MM.1S (cell line): Measurements from ENCODE around the gene ADAMTSL1.

Experiments
- DNase-seq: peaks from one replicate; pipeline ENCODE4 v3.0.0-alpha.2; 2015
- H2AFZ ChIP-seq: fragments of 300-600 bp; sonication (generic); 2 replicates; pipeline ENCODE4 v1.6.0; 2016; ENCODE audit warnings: antibody characterized with exemption, low read length
- H3F3A ChIP-seq: fragments of 300-600 bp; sonication (generic); 2 replicates; pipeline ENCODE4 v1.6.1; 2016; ENCODE audit warnings: mild to moderate bottlenecking, antibody characterized with exemption, low read length, moderate library complexity, mixed read lengths; ENCODE audit not compliant: insufficient read depth
- H3K27ac ChIP-seq: fragments of 300-600 bp; sonication (generic); 2 replicates; pipeline ENCODE4 v1.5.1; 2016; ENCODE audit warnings: mild to moderate bottlenecking, low read length
- H3K27me3 ChIP-seq: fragments of 300-600 bp; sonication (generic); replicated peaks from 2 replicates; pipeline ENCODE4 v1.6.0; 2016; ENCODE audit warnings: low read length; ENCODE audit not compliant: insufficient read depth
- H3K36me3 ChIP-seq: fragments of 300-600 bp; sonication (generic); replicated peaks from 2 replicates; pipeline ENCODE4 v1.6.1; 2016; ENCODE audit warnings: mild to moderate bottlenecking, low read length, mixed read lengths; ENCODE audit not compliant: insufficient read depth
- H3K4me1 ChIP-seq: fragments of 300-600 bp; sonication (generic); 2 replicates; pipeline ENCODE4 v1.6.1; 2016; ENCODE audit warnings: low read length, mixed read lengths
- H3K4me2 ChIP-seq: fragments of 300-600 bp; sonication (generic); 2 replicates; pipeline ENCODE4 v1.6.0; 2016; ENCODE audit warnings: low read depth, low read length
- H3K4me3 ChIP-seq: fragments of 300-600 bp; sonication (generic); 2 replicates; pipeline ENCODE4 v1.5.1; 2016; ENCODE audit warnings: low read length, mixed read lengths
- H3K79me2 ChIP-seq: fragments of 300-600 bp; sonication (generic); 2 replicates; pipeline ENCODE4 v1.6.1; 2016; ENCODE audit warnings: mixed run types, low read length, mixed read lengths
- H3K9ac ChIP-seq: fragments of 300-600 bp; sonication (generic); 2 replicates; pipeline ENCODE4 v1.6.1; 2016; ENCODE audit warnings: low read length, mixed read lengths
- H3K9me2 ChIP-seq: fragments of 300-600 bp; sonication (generic); replicated peaks from 2 replicates; pipeline ENCODE4 v1.6.1; 2016; ENCODE audit warnings: mild to moderate bottlenecking, low read length, mixed read lengths; ENCODE audit not compliant: insufficient read depth
- H3K9me3 ChIP-seq: fragments of 300-600 bp; sonication (generic); replicated peaks from 2 replicates; pipeline ENCODE4 v1.6.1; 2016; ENCODE audit warnings: mild to moderate bottlenecking, low read length, mixed read lengths; ENCODE audit not compliant: insufficient read depth
- H4K20me1 ChIP-seq: fragments of 300-600 bp; sonication (generic); 2 replicates; pipeline ENCODE4 v1.6.1; 2016; ENCODE audit warnings: mild to moderate bottlenecking, low read length, moderate library complexity, mixed read lengths; ENCODE audit not compliant: insufficient read depth
- EZH2 ChIP-seq: fragments of 300-600 bp; sonication (generic); optimal IDR thresholded peaks from 2 replicates; pipeline ENCODE3; 2017; ENCODE audit warnings: low read depth, mild to moderate bottlenecking, antibody characterized with exemption, low read length, mixed read lengths
- EZH2phosphoT487 ChIP-seq: fragments of 300-600 bp; sonication (generic); IDR thresholded peaks from 2 replicates; pipeline ENCODE4 v1.6.1; 2018; ENCODE audit warnings: antibody characterized with exemption, low read length
- TF ChIP-seq, protein P1 (sequence below): fragments of 300-600 bp; sonication (generic); IDR thresholded peaks from 2 replicates; pipeline ENCODE4 v1.5.1; 2016; ENCODE audit warnings: antibody characterized with exemption, low read length, mixed read lengths

Gene ADAMTSL1

DNA sequence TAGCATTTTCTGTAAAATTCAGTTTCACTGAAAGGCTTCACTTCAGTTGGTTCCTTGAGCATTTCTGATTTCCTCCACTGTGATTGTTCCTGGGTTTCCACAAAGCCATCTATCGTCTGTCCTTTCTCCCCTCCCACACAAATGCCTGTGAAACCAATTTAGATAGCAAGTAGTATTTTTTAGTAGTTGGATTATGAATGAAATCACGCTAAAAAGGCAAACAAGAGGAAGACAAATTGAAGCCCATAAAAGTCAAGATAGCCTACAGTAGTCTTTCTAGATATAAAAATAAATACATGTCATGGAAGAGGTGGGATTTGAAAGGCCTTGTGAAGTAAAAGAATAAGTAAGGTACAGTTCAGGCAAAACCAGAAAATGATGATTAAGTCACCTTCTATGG lies 162.8 kb downstream of the ADAMTSL1 start:
- no peaks in the 10 kb centered on the region for H3F3A ChIP-seq
- no peaks in the 10 kb centered on the region for H3K9me2 ChIP-seq
- no peaks in the 10 kb centered on the region for H3K36me3 ChIP-seq
- no peak overlapping the region for H3K9ac ChIP-seq
- H3K79me2 ChIP-seq, result no peaks in the 10 kb centered on the region
- H4K20me1 ChIP-seq, result no peaks in the 10 kb centered on the region
- TF ChIP-seq, protein P1, sequence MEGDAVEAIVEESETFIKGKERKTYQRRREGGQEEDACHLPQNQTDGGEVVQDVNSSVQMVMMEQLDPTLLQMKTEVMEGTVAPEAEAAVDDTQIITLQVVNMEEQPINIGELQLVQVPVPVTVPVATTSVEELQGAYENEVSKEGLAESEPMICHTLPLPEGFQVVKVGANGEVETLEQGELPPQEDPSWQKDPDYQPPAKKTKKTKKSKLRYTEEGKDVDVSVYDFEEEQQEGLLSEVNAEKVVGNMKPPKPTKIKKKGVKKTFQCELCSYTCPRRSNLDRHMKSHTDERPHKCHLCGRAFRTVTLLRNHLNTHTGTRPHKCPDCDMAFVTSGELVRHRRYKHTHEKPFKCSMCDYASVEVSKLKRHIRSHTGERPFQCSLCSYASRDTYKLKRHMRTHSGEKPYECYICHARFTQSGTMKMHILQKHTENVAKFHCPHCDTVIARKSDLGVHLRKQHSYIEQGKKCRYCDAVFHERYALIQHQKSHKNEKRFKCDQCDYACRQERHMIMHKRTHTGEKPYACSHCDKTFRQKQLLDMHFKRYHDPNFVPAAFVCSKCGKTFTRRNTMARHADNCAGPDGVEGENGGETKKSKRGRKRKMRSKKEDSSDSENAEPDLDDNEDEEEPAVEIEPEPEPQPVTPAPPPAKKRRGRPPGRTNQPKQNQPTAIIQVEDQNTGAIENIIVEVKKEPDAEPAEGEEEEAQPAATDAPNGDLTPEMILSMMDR, result no peak
- TF ChIP-seq EZH2, result no peak
- no peak for TF ChIP-seq EZH2phosphoT487
- H2AFZ ChIP-seq, result no peak overlapping the region
- H3K4me2 ChIP-seq, result no peak overlapping the region
- no peak overlapping the region for H3K27ac ChIP-seq
- no peak overlapping the region for H3K4me3 ChIP-seq
- H3K27me3 ChIP-seq, result no peaks in the 10 kb centered on the region
- DNase-seq, result no peak
- no peaks in the 10 kb centered on the region for H3K9me3 ChIP-seq
- H3K4me1 ChIP-seq, result no peaks in the 10 kb centered on the region

DNA sequence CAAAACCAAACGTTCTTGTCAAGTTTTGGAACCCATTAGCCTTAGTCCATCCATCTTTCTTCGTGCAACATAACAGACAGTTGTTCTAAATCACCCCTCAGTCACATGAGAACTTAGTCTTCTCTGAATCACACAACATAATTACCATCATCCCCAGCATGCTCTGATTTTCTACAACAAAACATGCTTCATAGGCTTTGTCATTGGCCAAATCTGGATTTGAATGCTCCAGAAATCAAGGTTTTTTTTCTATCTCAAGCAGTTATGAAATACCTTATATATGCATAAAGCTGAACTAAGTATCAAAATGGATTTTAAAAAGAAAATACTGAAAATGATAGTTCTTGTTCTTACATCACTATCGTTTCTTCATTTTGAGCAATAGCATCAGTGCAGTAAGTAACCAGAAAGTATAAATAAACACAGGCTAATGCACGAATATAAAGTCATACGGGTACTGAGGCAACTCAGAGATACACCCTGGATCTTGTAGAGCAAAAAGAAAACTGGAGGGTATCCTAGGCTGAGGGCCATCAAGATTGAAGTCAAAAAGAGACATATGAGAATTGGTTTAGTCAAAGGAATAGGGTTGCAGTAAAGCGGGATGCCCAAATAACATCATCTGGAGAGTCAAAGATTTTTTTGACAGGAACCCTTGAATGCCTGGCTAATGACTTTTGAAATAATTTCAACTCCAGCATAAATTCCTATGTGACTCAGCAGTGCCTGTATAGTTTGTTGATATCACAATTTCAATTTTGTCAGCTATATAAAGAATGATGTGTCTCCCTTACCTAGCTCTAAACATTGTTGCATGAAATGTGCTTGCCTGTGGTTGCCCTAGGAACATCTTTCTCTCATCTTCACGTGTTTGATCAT lies 164.7 kb downstream of the ADAMTSL1 start:
- H3K9me2 ChIP-seq, result no peaks in the 10 kb centered on the region
- H3K79me2 ChIP-seq, result no peaks in the 10 kb centered on the region
- no peak overlapping the region for H3K27ac ChIP-seq
- no peaks in the 10 kb centered on the region for H3K9me3 ChIP-seq
- no peak overlapping the region for H3K9ac ChIP-seq
- no peaks in the 10 kb centered on the region for H3K4me1 ChIP-seq
- no peaks in the 10 kb centered on the region for H3F3A ChIP-seq
- H4K20me1 ChIP-seq, result no peaks in the 10 kb centered on the region
- no peak overlapping the region for H2AFZ ChIP-seq
- no peak for TF ChIP-seq EZH2
- no peaks in the 10 kb centered on the region for H3K27me3 ChIP-seq
- H3K4me3 ChIP-seq, result no peak overlapping the region
- H3K4me2 ChIP-seq, result no peak overlapping the region
- H3K36me3 ChIP-seq, result no peaks in the 10 kb centered on the region
- no peak for DNase-seq

DNA sequence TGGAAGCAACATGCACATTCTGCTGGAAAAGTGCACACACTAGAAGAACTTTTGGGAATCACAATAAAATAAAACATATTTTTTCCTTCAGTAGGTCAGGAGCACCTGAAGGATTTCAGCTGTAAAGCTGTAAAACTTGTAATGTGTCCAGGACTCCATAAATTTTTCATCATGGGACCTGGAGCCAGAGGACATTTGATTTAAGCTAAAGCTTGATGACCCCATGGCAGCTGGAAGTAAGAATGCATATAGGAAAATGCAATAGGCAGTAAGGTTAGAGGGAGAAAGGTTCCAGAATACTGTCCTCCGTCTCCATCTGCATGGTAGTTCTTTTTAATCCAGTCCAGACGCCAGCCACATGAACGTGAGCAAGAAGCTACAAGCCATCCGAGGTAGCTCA lies 166.0 kb downstream of the ADAMTSL1 start:
- H3K27ac ChIP-seq, result no peak overlapping the region
- H3K27me3 ChIP-seq, result no peaks in the 10 kb centered on the region
- TF ChIP-seq, protein P1, result no peak
- TF ChIP-seq EZH2phosphoT487 (no peak), EZH2 (no peak)
- no peaks in the 10 kb centered on the region for H3F3A ChIP-seq
- H3K4me3 ChIP-seq, result no peak overlapping the region
- no peaks in the 10 kb centered on the region for H4K20me1 ChIP-seq
- no peaks in the 10 kb centered on the region for H3K36me3 ChIP-seq
- no peak overlapping the region for H3K4me2 ChIP-seq
- H3K79me2 ChIP-seq, result no peaks in the 10 kb centered on the region
- H3K4me1 ChIP-seq, result no peaks in the 10 kb centered on the region
- no peaks in the 10 kb centered on the region for H3K9me3 ChIP-seq
- no peak overlapping the region for H2AFZ ChIP-seq
- H3K9me2 ChIP-seq, result no peaks in the 10 kb centered on the region
- DNase-seq, result no peak
- no peak overlapping the region for H3K9ac ChIP-seq
